Left lung (tissue), 14 donors: ENCODE measurements around the gene C1QTNF2. TPM values are rescaled to one million over a fixed set of nuclear protein-coding genes. Genes with fewer than 3 reads are reported as not detected.

Experiments
- ATAC-seq: fragments of 200-7000 bp; cut with Tn5 transposase; one replicate; pipeline ENCODE4 v1.9.1; 2020; ENCODE audit warnings: moderate library complexity
- DNase-seq, 4 donors: peaks; one replicate each; pipeline ENCODE4 v3.0.0-alpha.2; 2013 to 2020
- H3K27ac ChIP-seq, 2 donors: fragments of 200-600 bp; sonication (generic) in 1 of 2; one replicate each; pipeline versions ENCODE4 v1.5.0 to v1.8.0; 2020 to 2021
- H3K27me3 ChIP-seq, 2 donors: fragments of 200-600 bp; sonication (generic) in 1 of 2; one replicate each; pipeline versions ENCODE4 v1.5.0 to v1.8.0; 2020 to 2021
- H3K36me3 ChIP-seq, 2 donors: fragments of 200-600 bp; sonication (generic) in 1 of 2; one replicate each; pipeline versions ENCODE4 v1.5.0 to v1.8.0; 2020 to 2021
- H3K4me1 ChIP-seq, 2 donors: fragments of 200-600 bp; one replicate each; pipeline ENCODE4 v1.8.0; 2021
- H3K4me3 ChIP-seq, 2 donors: fragments of 200-600 bp; sonication (generic) in 1 of 2; one replicate each; pipeline versions ENCODE4 v1.5.0 to v1.8.0; 2020 to 2021; ENCODE audit warnings: mild to moderate bottlenecking in 1 of 2
- H3K9me3 ChIP-seq, 2 donors: fragments of 200-600 bp; sonication (generic) in 1 of 2; one replicate each; pipeline versions ENCODE4 v1.5.0 to v1.8.0; 2020 to 2021
- intact Hi-C, 2 donors: fragments of 100-400 bp; cut with DNase I; formaldehyde crosslinking; loops; one replicate each; pipeline versions ENCODE4 v1.11.2 to v1.14.2; 2022
- long read RNA-seq, 12 donors: library from polyadenylated mRNA in 2 of 12; unstranded in 2 of 12; transcript quantifications; one replicate each; pipeline ENCODE4 v2.0.0 and lab custom pipeline, GENCODE V29; 2019 to 2026
- polyA plus RNA-seq, 6 donors: library from polyadenylated mRNA; unstranded; fragments of 120-200 nt; gene quantifications; one replicate each; pipeline ENCODE4 v1.2.1, GENCODE V29; 2013; ENCODE audit not compliant: insufficient read length in 6 of 6
- total RNA-seq, 2 donors: library from RNA; stranded (reverse); fragmentation: NEBNext Ultra II Directional; extraction: Animal tissue kit (Norgen Biotek cat#: 25700); gene quantifications; one replicate each; pipeline ENCODE4 v1.2.1, GENCODE V29; 2021
- TF ChIP-seq, protein P1 (sequence below), 2 donors: fragments of 200-600 bp; sonication (generic) in 1 of 2; IDR thresholded peaks; one replicate each; pipeline versions ENCODE4 v1.5.0 to v1.8.0; 2021; ENCODE audit warnings: antibody characterized with exemption in 2 of 2
- donor health status: DM: no; HTN: yes; CAD: no.
- donor health status: DM: no; HTN: no; CAD: no.

The C1QTNF2 gene, protein sequence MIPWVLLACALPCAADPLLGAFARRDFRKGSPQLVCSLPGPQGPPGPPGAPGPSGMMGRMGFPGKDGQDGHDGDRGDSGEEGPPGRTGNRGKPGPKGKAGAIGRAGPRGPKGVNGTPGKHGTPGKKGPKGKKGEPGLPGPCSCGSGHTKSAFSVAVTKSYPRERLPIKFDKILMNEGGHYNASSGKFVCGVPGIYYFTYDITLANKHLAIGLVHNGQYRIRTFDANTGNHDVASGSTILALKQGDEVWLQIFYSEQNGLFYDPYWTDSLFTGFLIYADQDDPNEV
- total RNA-seq (1 to 10 TPM; 2.3 to 2.9 TPM), polyA plus RNA-seq (1 to 10 TPM; 2.8 to 5.3 (median 3.3) TPM)
- long read RNA-seq, donor 1, transcript C1QTNF2-201 (3 exons, 2,414 nt) = major isoform, 6 of 6 reads
- long read RNA-seq, donor 1, partial matches to known transcripts = 0 of 6 reads
- long read RNA-seq, donor 1, other reads (novel, unspliced or antisense) = 0 of 6 reads
- long read RNA-seq, donor 2, partial matches to known transcripts = 0 of 3 reads
- long read RNA-seq, donor 2, other reads (novel, unspliced or antisense) = 0 of 3 reads
- long read RNA-seq, donor 3, partial matches to known transcripts = 0 of 1 reads
- long read RNA-seq, donor 3, other reads (novel, unspliced or antisense) = 0 of 1 reads
- long read RNA-seq, donor 4, transcript C1QTNF2-201 (3 exons, 2,414 nt) = major isoform, 7 of 9 reads
- long read RNA-seq, donor 4, partial matches to known transcripts = 0 of 9 reads
- long read RNA-seq, donor 4, other reads (novel, unspliced or antisense) = 2 of 9 reads
- long read RNA-seq, donor 5, transcript C1QTNF2-201 (3 exons, 2,414 nt) = major isoform, 5 of 5 reads
- long read RNA-seq, donor 5, partial matches to known transcripts = 0 of 5 reads
- long read RNA-seq, donor 5, other reads (novel, unspliced or antisense) = 0 of 5 reads
- long read RNA-seq, donor 6, transcript C1QTNF2-201 (3 exons, 2,414 nt) = major isoform, 5 of 5 reads
- long read RNA-seq, donor 6, partial matches to known transcripts = 0 of 5 reads
- long read RNA-seq, donor 6, other reads (novel, unspliced or antisense) = 0 of 5 reads
- long read RNA-seq, donor 7, partial matches to known transcripts = 0 of 1 reads
- long read RNA-seq, donor 7, other reads (novel, unspliced or antisense) = 0 of 1 reads
- long read RNA-seq, donor 8, partial matches to known transcripts = 0 of 4 reads
- long read RNA-seq, donor 8, other reads (novel, unspliced or antisense) = 0 of 4 reads
- long read RNA-seq, donor 9 = 0 reads
- long read RNA-seq, donor 10, transcript C1QTNF2-201 (3 exons, 2,414 nt) = major isoform, 10 of 12 reads
- long read RNA-seq, donor 10, partial matches to known transcripts = 0 of 12 reads
- long read RNA-seq, donor 10, other reads (novel, unspliced or antisense) = 2 of 12 reads
- long read RNA-seq, donor 11 = 0 reads
- long read RNA-seq, donor 12, partial matches to known transcripts = 0 of 3 reads
- long read RNA-seq, donor 12, other reads (novel, unspliced or antisense) = 0 of 3 reads

DNA sequence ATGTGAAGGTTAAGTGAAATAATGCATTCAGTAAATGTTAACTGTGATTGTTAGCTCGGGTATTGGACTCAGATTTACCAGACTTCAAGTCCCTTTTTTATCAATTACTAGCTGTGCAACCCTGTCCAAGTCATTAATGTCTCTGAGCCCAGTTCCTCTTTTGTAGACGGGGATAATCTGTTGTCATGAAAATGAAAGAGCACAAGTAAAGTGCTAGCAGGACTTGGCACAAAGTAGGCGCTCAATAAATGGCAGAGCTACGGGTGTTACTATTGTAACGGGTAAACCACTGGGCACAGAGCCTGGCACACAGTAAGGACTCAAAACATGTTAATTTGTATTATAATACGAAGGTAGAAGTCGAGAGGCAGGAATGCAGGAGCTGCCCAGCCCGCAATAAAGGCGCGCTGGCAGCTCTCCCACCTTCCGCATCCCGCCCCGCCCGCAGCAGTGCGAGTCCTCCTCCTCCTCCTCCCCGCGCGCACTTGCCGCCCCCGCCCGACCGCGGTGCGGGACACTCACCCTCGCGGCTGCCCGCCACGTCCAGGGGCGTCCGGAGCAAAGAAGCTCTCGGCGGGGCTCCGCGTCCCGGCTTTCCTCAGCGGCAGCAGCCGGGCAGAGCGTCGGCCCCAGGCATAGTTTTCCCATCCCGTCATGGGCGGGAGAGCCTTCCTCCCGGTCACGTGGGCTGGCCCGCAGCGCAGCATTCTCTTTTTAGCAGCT is at the start of gene C1QTNF2:
Gene C1QTNF2 (minus strand): TSS at position 637 of the 723 bp plus-strand sequence. CDS start 15,615 bp downstream, outside the sequence.
- peak; percentile 44 to 87 (median 70) for DNase-seq
- Histone ChIP-seq H3K36me3 (no peaks in the 10 kb centered on the region), H3K4me3 (peak within 1 kb of the TSS; percentile 47 to 53), H3K4me1 (peaks cover 0 to 12% of the 10 kb centered on the region in 2 donors), H3K9me3 (no peaks in the 10 kb centered on the region), H3K27ac (peak within 1 kb of the TSS in 1 of 2 donors; percentile 25), H3K27me3 (peaks cover 0 to 25% of the 10 kb centered on the region in 2 donors)
- ATAC-seq = peak; percentile 86
- TF ChIP-seq, protein P1, sequence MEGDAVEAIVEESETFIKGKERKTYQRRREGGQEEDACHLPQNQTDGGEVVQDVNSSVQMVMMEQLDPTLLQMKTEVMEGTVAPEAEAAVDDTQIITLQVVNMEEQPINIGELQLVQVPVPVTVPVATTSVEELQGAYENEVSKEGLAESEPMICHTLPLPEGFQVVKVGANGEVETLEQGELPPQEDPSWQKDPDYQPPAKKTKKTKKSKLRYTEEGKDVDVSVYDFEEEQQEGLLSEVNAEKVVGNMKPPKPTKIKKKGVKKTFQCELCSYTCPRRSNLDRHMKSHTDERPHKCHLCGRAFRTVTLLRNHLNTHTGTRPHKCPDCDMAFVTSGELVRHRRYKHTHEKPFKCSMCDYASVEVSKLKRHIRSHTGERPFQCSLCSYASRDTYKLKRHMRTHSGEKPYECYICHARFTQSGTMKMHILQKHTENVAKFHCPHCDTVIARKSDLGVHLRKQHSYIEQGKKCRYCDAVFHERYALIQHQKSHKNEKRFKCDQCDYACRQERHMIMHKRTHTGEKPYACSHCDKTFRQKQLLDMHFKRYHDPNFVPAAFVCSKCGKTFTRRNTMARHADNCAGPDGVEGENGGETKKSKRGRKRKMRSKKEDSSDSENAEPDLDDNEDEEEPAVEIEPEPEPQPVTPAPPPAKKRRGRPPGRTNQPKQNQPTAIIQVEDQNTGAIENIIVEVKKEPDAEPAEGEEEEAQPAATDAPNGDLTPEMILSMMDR (IDR thresholded peaks at IDR 0.05) = no peak
- intact Hi-C loops = no loop called here

DNA sequence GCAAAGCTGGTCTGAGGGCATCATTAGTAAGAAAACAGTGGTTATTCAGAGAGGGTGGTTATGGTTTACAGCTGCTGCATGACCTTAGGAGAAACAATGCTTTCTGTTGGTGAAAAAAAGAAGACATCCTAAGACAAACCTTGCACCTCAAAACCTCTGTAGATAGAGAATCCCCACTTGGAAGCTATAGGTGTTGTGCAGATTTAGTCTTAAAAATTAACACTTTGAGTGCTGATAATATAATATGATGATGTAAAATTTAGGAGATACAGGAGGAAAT is 49.8 kb upstream of the C1QTNF2 start:
- Histone ChIP-seq H3K4me1 (peaks cover 11 to 65% of the 10 kb centered on the region in 2 donors), H3K36me3 (no peaks in the 10 kb centered on the region), H3K4me3 (no peak overlapping the region), H3K27ac (peak overlapping the region in 1 of 2 donors; percentile 98), H3K9me3 (no peaks in the 10 kb centered on the region), H3K27me3 (no peaks in the 10 kb centered on the region)
- no peak for DNase-seq
- no peak for ATAC-seq
- intact Hi-C loops = no loop called here
- TF ChIP-seq, protein P1 (IDR thresholded peaks at IDR 0.05) = no peak

- ATAC-seq (no peak), DNase-seq (no peak)
- Histone ChIP-seq H3K27ac (peak overlapping the region; percentile 90 to 98), H3K36me3 (peaks cover 0 to 5% of the 10 kb centered on the region in 2 donors), H3K4me1 (peaks cover 11 to 65% of the 10 kb centered on the region in 2 donors), H3K4me3 (peak overlapping the region; percentile 68 to 72), H3K9me3 (no peaks in the 10 kb centered on the region), H3K27me3 (no peaks in the 10 kb centered on the region)
- intact Hi-C loops = no loop called here
- TF ChIP-seq, protein P1 (IDR thresholded peaks at IDR 0.05) = no peak
Observed at GRCh38 chr5:160419458-160420330, 49.3 kb upstream of the C1QTNF2 start.
